KMS-11 (cell line): ENCODE data around the gene ERCC6.

Experiments used
- H2AFZ ChIP-seq: fragments of 200-600 bp; sonication (generic); 2 replicates; pipeline ENCODE4 v1.6.1; 2016; ENCODE audit warnings: antibody characterized with exemption, mixed run types, low read depth
- H3K27ac ChIP-seq: fragments of 200-600 bp; sonication (generic); 2 replicates; pipeline ENCODE4 v1.6.1; 2016; ENCODE audit warnings: mild to moderate bottlenecking, mixed run types
- H3K27me3 ChIP-seq: fragments of 200-600 bp; sonication (generic); 2 replicates; pipeline ENCODE4 v1.6.1; 2017; ENCODE audit warnings: mild to moderate bottlenecking, low read depth, mixed run types, moderate library complexity; ENCODE audit not compliant: insufficient read depth
- H3K36me3 ChIP-seq: fragments of 200-600 bp; sonication (generic); 2 replicates; pipeline ENCODE4 v1.6.1; 2017; ENCODE audit warnings: mild to moderate bottlenecking, mixed run types; ENCODE audit not compliant: insufficient read depth
- H3K4me1 ChIP-seq: fragments of 200-600 bp; sonication (generic); 2 replicates; pipeline ENCODE4 v1.6.1; 2016; ENCODE audit warnings: mild to moderate bottlenecking, low read depth, mixed run types; ENCODE audit not compliant: poor library complexity, severe bottlenecking
- H3K4me2 ChIP-seq: fragments of 200-600 bp; sonication (generic); 2 replicates; pipeline ENCODE4 v1.7.0; 2016; ENCODE audit warnings: mild to moderate bottlenecking, mixed run types
- H3K4me3 ChIP-seq: fragments of 200-600 bp; sonication (generic); IDR thresholded peaks from 2 replicates; pipeline ENCODE4 v1.6.1; 2017; ENCODE audit warnings: low read depth, low read length, mixed read lengths; ENCODE audit not compliant: insufficient read depth
- H3K79me2 ChIP-seq: fragments of 200-600 bp; sonication (generic); 2 replicates; pipeline ENCODE4 v1.6.1; 2016; ENCODE audit warnings: low read depth, mixed run types; ENCODE audit not compliant: insufficient read depth
- H3K9ac ChIP-seq: fragments of 200-600 bp; sonication (generic); 2 replicates; pipeline ENCODE4 v1.6.1; 2016; ENCODE audit warnings: mild to moderate bottlenecking, mixed run types
- H4K20me1 ChIP-seq: fragments of 200-600 bp; sonication (generic); 2 replicates; pipeline ENCODE4 v1.6.1; 2016; ENCODE audit warnings: mild to moderate bottlenecking, mixed run types; ENCODE audit not compliant: insufficient read depth
- TF ChIP-seq, protein P1 (sequence below): fragments of 200-600 bp; sonication (generic); conservative IDR thresholded peaks from 2 replicates; pipeline ENCODE4 v1.6.1; 2017; ENCODE audit warnings: low read depth, mild to moderate bottlenecking, antibody characterized with exemption, low read length, moderate library complexity, mixed read lengths

Gene ERCC6

DNA sequence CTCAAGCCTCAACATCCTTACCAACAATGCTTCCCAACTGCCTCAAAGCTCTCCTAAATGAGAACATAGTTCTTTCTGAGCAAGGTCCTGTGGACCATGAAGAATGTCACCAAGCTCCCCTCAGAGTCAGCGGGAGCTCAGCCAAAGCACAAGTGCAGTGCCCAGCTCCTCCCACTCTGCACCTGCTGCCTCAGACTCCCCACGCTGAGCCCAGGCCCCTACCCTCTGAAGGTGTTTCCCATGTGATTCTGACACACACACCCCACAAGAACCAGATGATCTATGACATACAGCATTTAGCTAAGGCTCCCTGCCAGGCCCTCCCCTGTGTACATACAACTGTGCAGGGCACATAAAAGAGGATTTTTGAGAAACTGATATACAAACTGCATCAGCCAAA, 19.2 kb downstream of the ERCC6 start:
- Histone ChIP-seq H3K27ac (no peak overlapping the region), H3K36me3 (no peaks in the 10 kb centered on the region), H3K4me1 (no peaks in the 10 kb centered on the region), H3K79me2 (no peaks in the 10 kb centered on the region), H2AFZ (no peak overlapping the region), H3K9ac (no peak overlapping the region), H3K4me3 (no peak overlapping the region), H3K27me3 (no peaks in the 10 kb centered on the region), H3K4me2 (no peak overlapping the region), H4K20me1 (no peaks in the 10 kb centered on the region)
- TF ChIP-seq, protein P1, sequence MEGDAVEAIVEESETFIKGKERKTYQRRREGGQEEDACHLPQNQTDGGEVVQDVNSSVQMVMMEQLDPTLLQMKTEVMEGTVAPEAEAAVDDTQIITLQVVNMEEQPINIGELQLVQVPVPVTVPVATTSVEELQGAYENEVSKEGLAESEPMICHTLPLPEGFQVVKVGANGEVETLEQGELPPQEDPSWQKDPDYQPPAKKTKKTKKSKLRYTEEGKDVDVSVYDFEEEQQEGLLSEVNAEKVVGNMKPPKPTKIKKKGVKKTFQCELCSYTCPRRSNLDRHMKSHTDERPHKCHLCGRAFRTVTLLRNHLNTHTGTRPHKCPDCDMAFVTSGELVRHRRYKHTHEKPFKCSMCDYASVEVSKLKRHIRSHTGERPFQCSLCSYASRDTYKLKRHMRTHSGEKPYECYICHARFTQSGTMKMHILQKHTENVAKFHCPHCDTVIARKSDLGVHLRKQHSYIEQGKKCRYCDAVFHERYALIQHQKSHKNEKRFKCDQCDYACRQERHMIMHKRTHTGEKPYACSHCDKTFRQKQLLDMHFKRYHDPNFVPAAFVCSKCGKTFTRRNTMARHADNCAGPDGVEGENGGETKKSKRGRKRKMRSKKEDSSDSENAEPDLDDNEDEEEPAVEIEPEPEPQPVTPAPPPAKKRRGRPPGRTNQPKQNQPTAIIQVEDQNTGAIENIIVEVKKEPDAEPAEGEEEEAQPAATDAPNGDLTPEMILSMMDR, result no peak

DNA sequence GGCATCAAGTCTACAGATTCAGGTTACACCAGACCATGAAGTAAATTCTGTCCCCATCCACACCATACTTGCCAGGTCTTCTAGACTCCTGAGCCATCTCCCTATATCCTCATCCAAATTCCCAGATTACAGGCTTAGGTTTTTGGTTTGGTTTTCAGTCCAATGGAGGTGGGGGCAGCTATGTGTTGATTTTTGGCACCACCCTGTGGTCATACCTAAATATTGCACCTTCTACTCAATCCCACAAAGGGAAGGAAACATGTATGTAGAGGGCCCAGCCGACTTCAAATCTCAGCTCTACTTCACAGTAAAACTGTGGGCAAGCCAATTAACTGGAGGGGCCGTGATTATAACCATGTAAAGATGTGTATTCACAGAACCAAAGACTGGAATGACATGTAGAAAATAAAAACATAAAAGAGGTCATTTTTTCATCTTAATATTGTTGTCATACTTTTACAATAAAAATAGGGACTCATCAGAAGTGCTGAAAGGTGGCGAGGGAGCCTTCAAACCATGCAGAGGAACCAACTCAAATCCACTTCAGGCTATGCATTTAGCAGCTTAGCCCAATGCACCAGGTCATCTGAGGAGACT, 19.8 kb downstream of the ERCC6 start:
- H3K36me3 ChIP-seq, result no peaks in the 10 kb centered on the region
- H3K9ac ChIP-seq, result no peak overlapping the region
- TF ChIP-seq, protein P1, result peak; percentile 90

DNA sequence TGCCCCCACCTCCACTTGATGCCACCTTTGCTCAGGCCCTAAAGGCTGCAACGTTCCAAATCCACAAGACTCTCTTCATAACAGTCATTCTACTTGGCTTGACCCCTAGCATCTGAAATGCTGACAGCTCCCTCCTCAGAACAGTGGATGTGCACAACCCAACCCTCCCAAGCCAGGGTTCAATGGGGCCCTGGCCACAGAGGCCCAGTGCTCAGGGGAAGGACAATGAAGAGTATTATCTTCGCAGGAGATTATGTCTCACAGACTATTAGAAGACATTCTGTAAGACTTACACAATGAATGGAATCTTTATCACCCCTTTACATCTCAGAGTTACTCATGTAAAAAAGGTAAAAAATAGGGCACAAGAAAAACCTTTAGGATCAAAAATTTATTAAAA, 20.4 kb downstream of the ERCC6 start:
- Histone ChIP-seq H4K20me1 (no peaks in the 10 kb centered on the region), H3K27ac (no peak overlapping the region), H3K79me2 (no peaks in the 10 kb centered on the region), H3K27me3 (no peaks in the 10 kb centered on the region), H3K4me3 (no peak overlapping the region), H3K4me2 (no peak overlapping the region), H3K36me3 (no peaks in the 10 kb centered on the region), H3K4me1 (no peaks in the 10 kb centered on the region), H3K9ac (no peak overlapping the region), H2AFZ (no peak overlapping the region)
- TF ChIP-seq, protein P1, result no peak

More for the DNA sequence above, 19.8 kb downstream of the ERCC6 start:
- Histone ChIP-seq H3K79me2 (no peaks in the 10 kb centered on the region), H3K27me3 (no peaks in the 10 kb centered on the region), H2AFZ (no peak overlapping the region), H3K27ac (no peak overlapping the region), H4K20me1 (no peaks in the 10 kb centered on the region), H3K4me3 (no peak overlapping the region), H3K4me1 (no peaks in the 10 kb centered on the region), H3K4me2 (no peak overlapping the region)

DNA sequence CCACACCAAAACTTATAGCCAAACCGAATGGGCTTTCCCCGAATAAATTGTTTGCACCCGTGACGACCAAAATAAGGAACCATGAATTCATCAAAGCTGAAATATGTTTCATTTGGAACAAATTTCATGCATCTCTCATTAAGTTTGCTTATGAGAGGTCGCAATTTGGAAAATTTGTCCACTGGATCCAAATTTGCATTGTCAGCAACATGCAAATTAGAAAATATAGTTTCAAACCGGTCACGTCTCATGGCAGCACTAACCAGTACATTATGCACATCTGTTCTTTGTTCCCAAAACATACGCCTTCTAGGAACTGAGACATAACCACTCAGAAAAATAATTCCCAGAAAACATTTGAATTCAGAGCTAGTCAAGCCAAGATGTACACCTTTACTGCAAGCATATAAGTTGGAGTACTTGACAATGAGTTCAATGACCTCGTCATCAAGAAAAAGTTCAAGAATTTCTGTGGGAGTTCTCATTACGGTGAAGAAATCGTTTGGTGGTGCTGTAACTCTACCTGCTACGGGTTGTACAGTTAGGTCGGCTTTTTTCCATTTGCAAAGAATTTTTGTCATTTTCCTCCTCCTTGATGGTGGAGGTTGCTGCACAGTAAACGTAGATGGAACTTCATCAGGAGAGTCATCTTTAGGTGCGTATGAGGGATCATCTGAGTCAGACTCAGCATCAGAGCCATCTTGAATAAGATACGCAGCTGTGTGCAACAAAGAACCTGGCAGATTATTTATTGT, 22.5 kb downstream of the ERCC6 start:
- TF ChIP-seq, protein P1, result no peak
- Histone ChIP-seq H3K9ac (no peak overlapping the region), H2AFZ (no peak overlapping the region), H3K4me1 (no peaks in the 10 kb centered on the region), H3K27me3 (no peaks in the 10 kb centered on the region), H3K4me3 (no peak overlapping the region), H3K27ac (no peak overlapping the region), H3K4me2 (no peak overlapping the region), H3K36me3 (no peaks in the 10 kb centered on the region), H3K79me2 (no peaks in the 10 kb centered on the region), H4K20me1 (no peaks in the 10 kb centered on the region)
